Midbrain (tissue), 1 donor: ENCODE measurements around the gene UBAC2.
A peak's percentile ranks its signal among the peaks of the same experiment; 100 is the strongest.

Experiments used
- DNase-seq: peaks from one replicate; lab custom pipeline; 2025; lab: John Stamatoyannopoulos, UW

The UBAC2 gene, protein sequence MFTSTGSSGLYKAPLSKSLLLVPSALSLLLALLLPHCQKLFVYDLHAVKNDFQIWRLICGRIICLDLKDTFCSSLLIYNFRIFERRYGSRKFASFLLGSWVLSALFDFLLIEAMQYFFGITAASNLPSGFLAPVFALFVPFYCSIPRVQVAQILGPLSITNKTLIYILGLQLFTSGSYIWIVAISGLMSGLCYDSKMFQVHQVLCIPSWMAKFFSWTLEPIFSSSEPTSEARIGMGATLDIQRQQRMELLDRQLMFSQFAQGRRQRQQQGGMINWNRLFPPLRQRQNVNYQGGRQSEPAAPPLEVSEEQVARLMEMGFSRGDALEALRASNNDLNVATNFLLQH

DNA sequence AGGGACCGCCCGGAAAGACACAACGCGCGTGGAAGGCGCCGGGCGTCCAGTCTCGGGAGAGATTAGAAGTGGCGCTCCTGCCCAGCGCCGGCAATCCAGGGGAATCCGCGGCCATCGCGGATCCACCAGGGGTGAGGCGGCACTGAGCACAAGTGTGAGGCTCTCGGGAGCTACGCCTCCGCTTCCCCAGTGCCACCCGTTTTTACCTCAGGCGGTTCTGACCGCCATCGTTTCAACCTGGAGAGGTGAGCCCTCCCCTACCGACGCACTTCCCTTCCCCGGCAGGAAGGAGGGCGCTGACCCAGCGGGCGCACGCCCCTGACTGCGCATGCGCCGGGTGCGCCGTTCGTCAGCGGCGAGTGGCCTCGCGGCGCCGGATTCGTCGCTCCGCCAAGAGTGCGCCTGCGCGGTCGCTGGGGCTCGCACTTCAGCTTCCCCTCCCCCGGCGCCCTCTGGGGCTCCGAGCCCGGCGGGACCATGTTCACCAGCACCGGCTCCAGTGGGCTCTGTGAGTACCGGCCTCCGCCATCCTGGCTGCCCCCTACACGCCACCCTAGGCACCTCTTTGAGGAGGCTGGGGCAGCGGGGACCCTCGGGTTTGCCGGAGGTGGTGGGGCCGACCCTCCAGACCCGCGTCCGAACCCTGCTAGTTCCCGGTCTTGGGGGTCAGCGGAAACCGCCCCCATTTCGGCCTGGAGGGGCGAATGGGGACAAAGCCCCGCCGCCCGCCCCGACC, at the start of gene UBAC2:
Gene UBAC2 (plus strand): TSS at position 423 of the 736 bp plus-strand sequence. CDS start 55 bp downstream, at position 478.
- peak; percentile 96 for DNase-seq

DNA sequence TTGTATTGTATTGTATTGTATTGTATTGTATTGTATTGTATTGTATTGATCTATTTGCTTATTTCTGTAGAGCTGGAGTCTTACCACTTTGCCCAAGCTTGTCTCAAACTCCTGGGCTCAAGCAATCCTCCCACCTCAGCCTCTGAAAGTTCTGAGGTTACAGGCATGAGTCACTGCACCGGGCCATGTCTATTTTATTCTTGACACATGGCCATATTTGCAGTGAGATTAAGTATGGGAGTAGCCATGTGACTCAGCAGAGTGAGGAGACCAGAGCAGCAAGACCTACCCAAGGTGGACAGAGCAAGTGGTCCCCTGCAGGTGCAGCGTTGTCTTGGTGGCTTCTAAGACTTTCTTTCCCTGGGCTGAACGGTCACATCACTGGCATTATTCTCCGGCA, 49.1 kb upstream of the UBAC2 start:
- no peak for DNase-seq

DNA sequence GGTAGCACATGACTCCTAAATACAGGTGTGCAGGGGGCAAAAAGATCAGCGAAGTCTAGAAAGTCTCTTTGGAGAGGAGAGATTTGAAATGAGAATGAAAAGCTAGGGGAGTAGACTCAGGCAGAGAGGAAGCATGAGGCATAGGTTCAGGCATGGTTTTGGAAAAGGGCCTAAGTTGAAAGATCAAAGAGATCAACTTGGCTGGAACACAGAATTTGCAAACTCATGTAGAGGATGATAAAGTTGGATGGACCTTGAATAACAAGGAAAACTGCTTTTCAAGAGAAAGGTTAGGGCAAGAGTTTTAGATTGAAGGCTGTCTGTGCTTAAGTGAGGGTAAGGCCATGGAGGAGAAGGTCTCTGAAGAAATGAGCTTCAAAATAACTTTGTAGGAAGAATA, 47.4 kb upstream of the UBAC2 start:
- DNase-seq: no peak

DNA sequence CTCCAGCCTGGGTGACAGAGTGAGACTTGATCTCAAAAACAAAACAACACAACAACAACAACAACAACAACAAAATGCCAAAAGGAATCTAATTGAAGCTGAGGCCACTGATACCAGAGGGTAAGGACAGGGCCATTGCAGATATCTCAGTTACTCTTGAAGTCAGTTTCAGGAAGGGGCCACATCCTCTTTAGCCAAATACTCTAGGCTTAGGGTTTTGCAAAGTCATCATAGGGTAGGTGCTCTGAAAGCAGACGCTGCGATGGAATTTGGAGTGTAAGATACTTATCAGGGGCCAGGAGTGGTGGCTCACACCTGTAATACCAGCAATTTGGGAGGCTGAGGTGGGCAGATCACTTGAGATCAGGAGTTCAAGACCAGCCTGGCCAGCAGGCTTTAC, 46.6 kb upstream of the UBAC2 start:
- DNase-seq: no peak

DNA sequence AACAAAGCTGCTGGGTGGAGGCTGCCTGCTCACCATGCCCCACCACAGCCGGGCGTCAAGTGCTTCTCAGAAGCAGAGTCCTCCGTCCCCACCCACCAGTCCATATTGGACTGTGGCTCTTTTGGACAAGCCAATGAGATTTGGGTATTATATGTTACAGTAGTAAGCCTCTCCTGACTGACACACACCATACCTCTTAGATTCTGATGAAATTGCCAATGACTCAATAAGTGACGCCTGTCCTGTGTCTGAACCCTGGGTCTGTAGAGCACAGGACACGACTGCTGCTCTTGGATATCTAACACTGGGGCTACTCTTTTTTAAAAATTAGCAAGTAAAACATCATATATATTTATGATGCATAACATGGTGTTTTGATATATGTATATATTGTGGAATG, 44.8 kb upstream of the UBAC2 start:
- DNase-seq: no peak

DNA sequence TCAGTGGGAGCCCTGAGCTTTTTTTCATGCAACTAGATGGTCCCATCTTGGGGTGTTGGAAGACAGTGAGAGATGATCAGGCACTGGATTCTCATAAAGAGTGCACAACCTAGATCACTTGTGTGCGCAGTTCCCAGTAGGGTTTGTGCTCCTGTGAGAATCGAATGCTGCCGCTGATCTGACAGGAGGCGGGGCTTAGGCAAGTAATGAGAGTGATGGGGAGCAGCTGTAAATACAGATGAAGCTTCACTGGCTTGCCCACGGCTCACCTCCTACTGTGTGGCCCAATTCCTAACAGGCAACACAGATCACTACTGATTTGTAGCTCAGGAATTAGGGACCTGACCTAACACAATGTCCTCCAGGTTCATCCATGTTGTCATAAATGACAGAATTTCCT, 43.6 kb upstream of the UBAC2 start:
- no peak for DNase-seq

DNA sequence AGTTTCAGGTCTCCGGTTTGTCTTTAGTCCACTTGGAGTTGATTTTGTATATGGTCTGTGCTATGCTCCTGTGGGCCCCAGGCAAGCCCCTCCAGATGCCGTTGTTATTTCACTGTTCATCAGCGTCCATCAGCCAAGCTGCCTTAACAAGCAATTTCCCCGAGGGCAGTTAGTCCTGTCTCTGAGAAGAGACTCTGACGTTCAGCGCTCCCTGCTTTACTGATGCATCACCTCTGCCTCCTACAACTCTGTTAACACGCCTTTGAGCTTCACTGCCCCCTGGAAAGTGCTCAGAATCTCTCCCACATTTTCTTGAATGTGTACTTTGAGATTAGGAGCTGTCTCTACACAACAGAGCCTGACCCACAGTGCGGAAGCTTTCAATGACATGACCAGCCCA, 41.8 kb upstream of the UBAC2 start:
- no peak for DNase-seq

DNA sequence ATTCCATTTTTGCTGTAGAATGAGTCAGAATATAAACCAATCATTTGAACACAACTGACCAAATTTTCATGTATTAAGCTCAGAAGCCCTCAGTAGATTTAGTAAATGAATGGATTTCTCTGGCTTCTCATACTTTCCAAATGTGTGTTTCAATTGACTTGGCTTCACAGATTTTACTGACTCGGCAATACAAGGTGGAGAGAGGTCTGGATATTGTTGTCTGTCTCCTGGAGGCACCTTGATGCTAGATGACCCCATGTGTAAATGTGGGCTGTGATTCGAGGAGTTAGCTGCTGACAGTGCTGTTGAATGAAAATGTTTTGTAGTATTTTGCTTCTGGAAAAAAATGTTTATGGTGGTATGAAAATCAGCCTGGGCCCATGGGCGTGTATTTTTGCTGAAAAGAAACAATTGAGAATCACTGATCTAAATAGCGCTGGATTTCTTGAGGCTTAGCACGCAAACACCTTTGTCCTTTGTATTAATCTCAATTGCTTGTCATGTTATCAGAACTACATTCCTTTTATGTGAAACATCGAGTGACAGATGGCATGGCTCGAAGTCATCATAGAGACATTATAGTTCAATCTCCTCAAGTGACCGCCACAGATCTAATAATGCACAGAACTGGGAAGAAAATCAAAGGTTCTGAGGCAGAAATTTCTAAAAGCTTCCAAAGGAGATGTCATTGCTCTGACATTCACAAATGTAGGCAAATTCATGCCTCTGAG, 41.2 kb upstream of the UBAC2 start:
- no peak for DNase-seq

DNA sequence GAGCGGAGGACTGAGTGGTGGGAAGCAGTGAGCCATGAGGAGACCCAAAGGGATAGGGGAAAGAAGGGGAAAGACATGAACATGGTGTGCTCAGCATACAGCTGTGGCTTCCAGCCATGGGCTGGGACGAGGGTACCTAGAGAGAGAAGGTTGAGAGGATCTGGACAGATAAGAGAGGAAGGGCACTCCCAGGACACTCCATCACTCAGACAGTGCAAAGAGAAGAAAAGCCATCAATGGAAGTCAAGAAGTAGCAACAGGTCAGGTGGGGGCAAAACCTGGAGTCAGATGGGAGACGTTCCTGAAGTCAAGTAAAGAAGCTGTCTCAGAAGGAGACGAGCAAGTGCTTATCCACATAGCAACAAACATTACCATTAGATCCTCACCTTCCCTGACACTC, 40.2 kb upstream of the UBAC2 start:
- no peak for DNase-seq

DNA sequence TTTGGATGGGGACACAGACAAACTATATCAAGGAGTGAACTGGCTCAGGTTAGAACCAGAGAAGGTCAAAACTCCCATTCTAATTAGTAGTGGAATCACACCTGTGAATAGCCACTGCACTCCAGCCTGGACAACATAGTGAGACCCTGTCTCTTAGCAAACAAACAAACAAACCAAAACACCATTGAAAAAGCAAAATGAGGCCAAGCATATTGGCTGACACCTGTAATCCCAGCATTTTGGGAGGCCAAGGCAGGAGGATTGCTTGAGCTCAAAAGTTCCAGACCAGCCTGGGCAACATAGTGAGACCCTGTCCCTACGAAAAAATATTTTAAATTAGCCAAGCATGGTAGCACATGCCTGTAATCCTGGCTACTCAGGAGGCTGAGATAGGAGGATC, 39.1 kb upstream of the UBAC2 start:
- no peak for DNase-seq

DNA sequence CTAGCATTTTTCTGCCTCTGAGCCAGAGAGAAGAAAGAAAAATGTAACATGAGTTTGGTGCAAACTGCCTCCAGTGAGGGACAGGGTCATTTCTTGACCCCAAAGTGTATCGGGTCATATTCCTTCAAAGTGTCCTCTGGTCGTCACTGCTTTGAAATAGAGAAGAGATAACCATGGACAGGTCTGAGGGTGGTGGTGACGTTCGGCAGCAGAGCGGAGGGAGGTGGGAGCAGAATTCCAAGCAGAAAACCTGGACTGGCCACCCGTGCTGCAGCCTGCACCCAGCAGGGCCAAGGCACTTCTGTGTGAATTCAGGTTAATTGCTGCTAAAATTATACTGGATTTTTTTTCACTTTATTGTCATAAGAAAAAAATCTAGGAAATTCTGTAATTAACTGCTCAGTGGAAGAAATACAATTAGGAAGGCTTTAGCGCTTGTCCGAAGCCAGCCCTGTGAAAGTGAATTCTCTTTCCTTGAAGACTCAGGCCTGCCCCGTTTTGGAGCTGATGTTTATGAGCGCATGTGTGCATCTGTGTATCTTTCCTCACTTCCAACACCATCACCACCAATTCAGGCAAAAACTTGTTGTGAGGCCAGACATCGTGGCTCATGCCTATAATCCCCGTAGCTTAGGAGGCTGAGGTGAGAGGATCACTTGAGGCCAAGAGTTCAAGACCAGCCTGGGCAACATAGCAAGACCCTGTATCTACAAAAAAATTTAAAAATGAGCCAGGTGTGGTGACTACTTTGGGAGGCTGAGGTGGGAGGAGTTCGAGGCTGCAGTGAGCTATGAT, 37.9 kb upstream of the UBAC2 start:
- no peak for DNase-seq

DNA sequence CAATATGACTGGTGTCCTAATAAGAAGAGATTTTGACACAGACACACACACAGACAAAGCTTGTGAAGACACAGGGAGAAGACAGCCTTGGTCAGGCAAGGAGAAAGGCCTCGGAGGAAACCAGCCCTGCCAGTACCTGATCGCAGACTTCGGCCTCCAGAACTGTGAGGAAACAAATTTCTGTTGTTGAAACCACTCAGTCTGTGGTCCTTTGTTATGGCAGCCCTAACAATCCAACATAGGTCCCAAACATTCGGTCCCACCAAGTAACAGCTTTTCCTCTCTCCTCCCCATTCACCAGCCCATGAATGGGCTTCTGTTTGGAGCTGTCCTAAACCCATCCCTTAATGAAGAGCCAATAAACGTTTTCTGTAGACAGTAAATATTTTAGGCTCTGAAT, 36.4 kb upstream of the UBAC2 start:
- no peak for DNase-seq

DNA sequence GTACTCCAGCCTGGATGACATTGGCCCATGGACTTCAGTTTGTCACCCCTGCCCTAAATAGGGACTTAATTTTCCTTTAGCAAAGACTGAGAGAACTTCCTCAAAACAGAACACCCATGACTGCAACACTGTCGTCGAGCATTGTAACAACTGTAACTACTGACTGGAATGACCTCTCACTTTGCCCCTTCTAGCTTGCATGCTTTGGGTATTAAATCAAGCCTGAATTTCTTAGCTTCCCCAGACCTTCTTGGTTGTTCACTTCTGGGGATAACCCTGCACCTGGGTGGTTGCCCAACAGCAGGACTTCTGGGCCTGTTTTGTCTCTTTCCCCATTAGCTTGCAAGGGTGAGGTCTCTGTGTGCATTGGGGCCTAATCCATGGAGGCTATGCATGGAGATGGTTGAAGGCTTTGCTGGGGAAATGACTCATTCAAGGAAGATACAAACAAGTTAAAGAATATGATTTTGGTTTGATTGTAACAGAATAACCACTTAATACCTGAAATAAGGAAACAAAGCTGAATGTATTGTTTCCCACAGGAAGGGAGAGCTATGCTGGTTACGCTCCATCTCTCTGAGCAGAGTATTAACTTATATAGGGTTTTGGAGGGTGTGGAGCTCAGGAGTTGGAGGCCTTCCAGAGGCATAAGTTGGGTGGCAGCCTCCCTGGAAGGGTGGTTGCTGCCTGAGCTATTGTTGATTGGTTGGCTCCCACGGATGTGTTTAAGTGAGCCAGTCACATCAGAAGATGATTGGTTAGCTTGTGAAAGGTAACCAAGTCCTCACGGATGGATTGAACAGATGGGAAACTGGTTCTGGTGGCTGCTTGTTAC, 34.7 kb upstream of the UBAC2 start:
- DNase-seq: no peak

DNA sequence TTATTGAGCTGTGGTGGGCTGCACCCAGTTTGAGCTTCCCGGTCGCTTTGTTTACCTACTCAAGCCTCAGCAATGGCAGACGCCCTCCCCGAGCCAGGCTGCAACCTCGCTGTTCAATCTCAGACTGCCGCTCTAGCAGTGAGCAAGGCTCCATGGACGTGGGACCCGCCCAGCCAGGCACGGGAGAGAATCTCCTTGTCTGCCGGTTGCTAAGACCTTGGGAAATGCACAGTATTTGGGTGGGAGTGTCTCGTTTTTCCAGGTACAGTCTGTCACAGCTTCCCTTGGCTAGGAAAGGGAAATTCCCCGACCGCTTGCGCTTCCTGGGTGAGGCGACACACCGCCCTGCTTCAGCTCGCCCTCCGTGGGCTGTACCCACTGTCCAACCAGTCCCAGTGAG, 27.7 kb upstream of the UBAC2 start:
- DNase-seq: no peak

DNA sequence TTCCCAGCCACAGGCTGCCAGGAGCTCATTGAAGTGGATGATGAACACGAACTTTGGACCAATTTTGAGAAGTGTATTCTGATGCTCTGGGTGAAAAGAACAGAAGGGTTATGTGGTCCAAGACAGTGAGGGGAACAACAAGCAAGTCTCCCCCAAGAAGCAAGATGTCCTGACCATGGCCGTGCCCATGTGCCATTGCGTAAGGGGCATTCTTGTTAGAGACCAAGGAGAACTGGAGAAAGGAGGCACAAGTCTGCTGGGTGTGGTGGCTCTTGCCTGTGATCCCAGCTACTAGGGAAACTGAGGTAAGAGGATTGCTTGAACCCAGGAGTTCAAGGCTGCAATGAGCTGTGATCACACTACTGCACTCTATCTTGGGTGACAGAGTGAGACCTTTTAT, 27.0 kb upstream of the UBAC2 start:
- no peak for DNase-seq

DNA sequence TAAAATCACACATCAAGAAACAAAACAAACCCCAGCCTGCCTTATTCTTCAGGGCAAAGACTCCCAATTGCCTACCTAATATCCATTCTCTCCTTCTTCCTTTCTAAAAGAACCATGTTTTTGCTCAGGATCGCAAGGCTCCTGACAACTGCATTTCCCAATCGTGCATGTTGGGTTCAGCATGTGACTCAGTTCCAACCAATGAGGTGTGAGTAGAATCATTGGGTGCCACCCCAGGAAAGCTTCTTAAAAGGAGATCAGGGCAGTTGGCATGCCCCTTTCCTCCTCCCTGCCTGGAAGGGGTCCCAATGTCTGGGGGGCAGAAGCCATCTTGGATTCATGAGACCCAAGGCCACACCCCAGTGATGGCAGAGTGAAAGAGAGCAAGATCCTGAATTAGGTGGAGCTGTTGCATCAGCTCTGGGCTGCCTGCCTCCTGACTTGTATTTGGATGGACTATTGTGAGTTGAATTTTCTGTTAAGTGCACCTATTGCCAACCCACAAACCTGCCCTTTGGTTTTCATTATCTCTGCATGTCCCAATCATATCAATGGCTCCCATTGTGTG, 26.0 kb upstream of the UBAC2 start:
- DNase-seq: no peak

DNA sequence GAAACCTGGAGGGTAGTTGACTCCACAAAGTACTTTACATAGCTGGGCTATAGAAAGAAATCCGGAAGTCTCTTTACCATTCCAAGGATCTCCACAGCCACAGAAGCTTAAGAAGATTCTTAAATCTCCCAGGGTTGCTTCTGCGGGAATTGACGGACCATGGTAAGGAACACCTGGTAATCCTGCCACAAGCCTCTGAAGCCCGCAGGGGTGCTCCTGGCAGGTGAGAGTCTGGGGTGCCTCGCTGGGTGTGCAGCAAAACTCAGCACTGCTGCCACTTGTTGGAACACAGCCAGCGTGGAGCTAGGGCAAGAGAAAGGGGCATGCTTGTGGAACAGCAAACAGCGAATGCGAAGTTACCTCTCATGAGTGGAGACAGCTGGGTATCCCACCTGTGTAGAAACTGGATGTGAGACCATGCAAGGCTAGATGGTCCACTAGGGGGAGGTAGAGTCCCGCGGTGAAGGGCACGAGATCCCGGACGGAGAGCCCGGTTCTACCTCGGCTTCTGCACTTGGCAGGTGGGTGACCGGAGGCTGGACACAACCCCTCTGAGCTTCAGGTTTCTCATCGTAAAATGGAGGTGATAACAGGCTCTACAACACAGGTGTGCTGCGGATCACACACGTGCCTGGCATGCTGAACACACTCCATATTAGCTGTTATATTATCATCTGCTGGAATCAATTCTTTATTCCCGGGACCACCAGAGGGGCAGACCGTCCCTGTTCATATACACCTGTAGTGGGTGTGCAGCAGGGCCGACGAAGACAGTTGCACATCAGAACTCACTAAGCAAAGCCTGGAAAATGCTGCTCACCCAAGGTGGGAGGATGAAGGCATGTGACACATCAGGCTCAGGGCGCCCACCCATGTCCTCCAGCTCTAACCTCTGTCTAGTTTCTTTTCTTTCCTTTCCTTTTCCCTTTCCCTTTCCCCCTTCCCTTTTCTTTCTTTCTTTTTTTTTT, 24.1 kb upstream of the UBAC2 start:
- DNase-seq: peak; percentile 46

DNA sequence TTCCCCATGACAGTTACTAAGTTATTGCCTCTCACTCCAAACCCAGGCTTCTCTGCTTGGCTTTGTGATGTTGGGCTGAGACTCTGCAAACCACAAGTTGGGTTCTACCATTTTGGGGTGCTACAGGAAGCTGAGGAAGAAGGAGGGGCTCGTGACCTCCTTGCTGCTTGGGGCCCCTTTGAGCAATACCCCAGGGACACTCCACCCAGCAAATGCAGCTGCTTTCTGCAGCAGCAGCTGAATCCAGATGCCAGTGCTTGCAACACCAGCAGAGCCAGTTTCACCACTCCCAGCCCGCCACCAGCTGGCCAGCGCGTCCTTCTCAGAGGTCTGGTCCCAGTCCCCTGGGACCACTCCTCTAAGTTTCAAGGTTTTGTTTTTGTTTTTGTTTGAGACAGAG, 22.0 kb upstream of the UBAC2 start:
- no peak for DNase-seq

DNA sequence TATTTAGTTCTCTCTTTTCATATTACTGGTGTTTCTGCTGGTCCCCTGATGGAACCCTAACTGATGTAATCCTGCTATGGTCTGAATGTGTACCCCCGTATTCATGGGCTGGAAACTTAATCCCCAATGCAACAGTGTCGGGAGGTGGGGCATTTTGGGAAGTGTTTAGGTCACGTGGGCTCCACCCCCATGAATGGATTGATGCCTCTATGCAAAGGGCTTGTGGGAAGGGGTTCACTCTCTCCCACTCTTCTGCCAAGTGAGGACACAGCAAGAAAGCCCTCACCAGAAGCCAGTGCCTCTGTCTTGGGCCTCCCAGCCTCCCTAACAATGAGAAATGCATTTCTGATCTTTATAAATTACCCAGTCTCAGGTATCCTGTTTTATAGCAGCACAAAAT, 21.2 kb upstream of the UBAC2 start:
- no peak for DNase-seq

DNA sequence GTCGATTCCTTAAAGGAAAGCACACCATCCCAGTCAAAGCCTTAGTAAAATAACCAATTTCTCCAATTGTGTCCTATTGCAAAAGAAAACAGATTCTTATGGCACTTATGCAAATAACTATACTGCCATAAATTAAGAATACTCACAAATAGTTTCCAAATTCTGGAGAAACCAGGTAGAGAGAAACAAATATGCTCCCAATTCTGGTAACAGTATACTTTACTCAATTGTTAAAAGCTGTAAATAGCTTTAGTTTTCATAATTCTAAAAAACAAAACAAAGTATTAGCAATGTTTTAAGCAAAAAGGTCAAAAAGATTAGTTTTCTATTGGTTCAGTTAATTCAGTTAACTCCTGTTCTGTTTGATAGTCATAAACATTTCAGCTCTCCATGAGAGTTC, 18.2 kb upstream of the UBAC2 start:
- no peak for DNase-seq
